PC-9 (cell line): Measurements from ENCODE around the gene CFAP65. TPM values are rescaled to one million over a fixed set of nuclear protein-coding genes. Genes with fewer than 3 reads are reported as not detected.

Experiments used
- BruUV-seq: library from RNA; stranded (reverse); fragments of 400-500 nt; replicated peaks from 2 replicates; lab custom pipeline; 2021; lab: Mats Ljungman, UMichigan
- CTCF ChIA-PET: fragments of 300-600 bp; sonication (Branson Sonifier 250); formaldehyde crosslinking; loops from one replicate; lab custom pipeline; 2022; ENCODE audit warnings: antibody characterized with exemption; lab: Charles Lee
- POLR2A ChIA-PET: fragments of 300-600 bp; sonication (Branson Sonifier 250); formaldehyde crosslinking; loops from one replicate; lab custom pipeline; 2022; ENCODE audit warnings: antibody characterized with exemption; ENCODE audit not compliant: unreplicated experiment; lab: Charles Lee
- DNase-seq, 2 experiments: peaks; one replicate each; pipeline versions ENCODE4 v3.0.0 to v3.0.0-alpha.2; 2015 to 2022; ENCODE audit warnings: mixed read lengths in 1 of 2
- H2AFZ ChIP-seq: fragments of 200-600 bp; sonication (generic); 2 replicates; pipeline ENCODE4 v1.8.1; 2017; ENCODE audit warnings: antibody characterized with exemption
- H3F3A ChIP-seq: fragments of 200-600 bp; sonication (generic); 2 replicates; pipeline ENCODE4 v1.8.1; 2017; ENCODE audit warnings: antibody characterized with exemption, mild to moderate bottlenecking, low read depth; ENCODE audit not compliant: insufficient read depth
- H3K27ac ChIP-seq: fragments of 200-600 bp; sonication (generic); 2 replicates; pipeline ENCODE4 v1.6.1; 2016; ENCODE audit warnings: mixed run types
- H3K27me3 ChIP-seq: fragments of 200-600 bp; sonication (generic); 2 replicates; pipeline ENCODE4 v1.6.1; 2016; ENCODE audit warnings: low read depth, mixed run types; ENCODE audit not compliant: insufficient read depth
- H3K36me3 ChIP-seq: fragments of 200-600 bp; sonication (generic); 2 replicates; pipeline ENCODE4 v1.6.1; 2016; ENCODE audit warnings: low read depth, mixed run types
- H3K4me1 ChIP-seq: fragments of 200-600 bp; sonication (generic); replicated peaks from 2 replicates; pipeline ENCODE4 v1.6.1; 2016; ENCODE audit warnings: mixed run types; ENCODE audit not compliant: insufficient read depth
- H3K4me2 ChIP-seq: fragments of 200-600 bp; sonication (generic); 2 replicates; pipeline ENCODE4 v1.6.1; 2017; ENCODE audit warnings: mixed run types
- H3K4me3 ChIP-seq: fragments of 200-600 bp; sonication (generic); 2 replicates; pipeline ENCODE4 v1.6.1; 2016; ENCODE audit warnings: mixed run types
- H3K79me2 ChIP-seq: fragments of 200-600 bp; sonication (generic); 2 replicates; pipeline ENCODE4 v1.6.1; 2017; ENCODE audit warnings: low read depth, mixed run types
- H3K9me2 ChIP-seq: fragments of 200-600 bp; sonication (generic); 2 replicates; pipeline ENCODE4 v1.8.1; 2017; ENCODE audit warnings: mild to moderate bottlenecking; ENCODE audit not compliant: insufficient read depth
- H3K9me3 ChIP-seq: fragments of 200-600 bp; sonication (generic); 2 replicates; pipeline ENCODE4 v1.8.1; 2016; ENCODE audit warnings: low read depth; ENCODE audit not compliant: insufficient read depth
- H4K20me1 ChIP-seq: fragments of 200-600 bp; sonication (generic); 2 replicates; pipeline ENCODE4 v1.8.1; 2017; ENCODE audit not compliant: insufficient read depth
- EZH2 ChIP-seq: fragments of 200-600 bp; sonication (generic); IDR thresholded peaks from 2 replicates; pipeline ENCODE4 v1.8.0; 2017; ENCODE audit warnings: antibody characterized with exemption, low read depth
- intact Hi-C: fragments of 100-400 bp; cut with micrococcal nuclease; formaldehyde crosslinking; loops from one replicate; pipeline ENCODE4 v1.10.0; 2022; ENCODE audit not compliant: unreplicated experiment
- total RNA-seq: library from RNA; stranded (reverse); gene quantifications from 2 replicates; pipeline ENCODE4 v1.2.3, GENCODE V29; 2021
- TF ChIP-seq, protein P1 (sequence below): fragments of 200-600 bp; sonication (generic); conservative IDR thresholded peaks from 2 replicates; pipeline ENCODE4 v1.6.1; 2017; ENCODE audit warnings: mixed run types, antibody characterized with exemption, mild to moderate bottlenecking, moderate library complexity

Gene CFAP65
- total RNA-seq, 1 experiment from 2014 or later: not detected

DNA sequence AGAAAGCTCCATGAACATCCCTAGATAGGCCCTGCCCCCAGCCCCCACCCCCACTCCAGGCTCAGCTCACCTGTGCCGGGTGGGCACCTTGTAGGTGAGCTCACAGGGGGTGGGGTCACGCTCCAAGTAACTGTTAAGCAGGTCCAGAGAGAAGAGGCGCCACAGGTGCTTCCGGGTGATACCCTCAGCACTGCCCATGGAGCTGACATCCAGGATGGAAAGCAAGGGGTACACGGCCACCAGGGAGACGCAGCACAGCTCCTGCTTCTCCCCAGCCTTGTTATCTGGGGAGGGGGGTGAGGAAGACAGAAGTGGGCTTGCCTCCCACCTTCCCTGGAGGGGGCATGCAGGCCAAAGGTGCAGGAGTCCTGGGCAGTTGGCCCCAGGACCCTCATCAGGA lies 21.9 kb downstream of the CFAP65 start:
- CTCF ChIA-PET: interaction anchor here (0.6 kb wide), 1 partner anchor 63 kb away, joined by 3 read pairs; no protein-coding TSS in a partner anchor
- Histone ChIP-seq H3K9me2 (no peaks in the 10 kb centered on the region), H3K4me2 (no peak overlapping the region), H3F3A (no peaks in the 10 kb centered on the region), H4K20me1 (no peaks in the 10 kb centered on the region), H2AFZ (no peak overlapping the region), H3K36me3 (no peaks in the 10 kb centered on the region), H3K27ac (no peak overlapping the region), H3K4me1 (no peaks in the 10 kb centered on the region), H3K27me3 (peaks cover 67% of the 10 kb centered on the region), H3K79me2 (no peaks in the 10 kb centered on the region), H3K4me3 (no peak overlapping the region), H3K9me3 (no peaks in the 10 kb centered on the region)
- no peak for DNase-seq
- POLR2A ChIA-PET: no interaction called here
- BruUV-seq: no TSS peak
- intact Hi-C loops: no loop called here
- TF ChIP-seq EZH2: no peak
- TF ChIP-seq, protein P1, sequence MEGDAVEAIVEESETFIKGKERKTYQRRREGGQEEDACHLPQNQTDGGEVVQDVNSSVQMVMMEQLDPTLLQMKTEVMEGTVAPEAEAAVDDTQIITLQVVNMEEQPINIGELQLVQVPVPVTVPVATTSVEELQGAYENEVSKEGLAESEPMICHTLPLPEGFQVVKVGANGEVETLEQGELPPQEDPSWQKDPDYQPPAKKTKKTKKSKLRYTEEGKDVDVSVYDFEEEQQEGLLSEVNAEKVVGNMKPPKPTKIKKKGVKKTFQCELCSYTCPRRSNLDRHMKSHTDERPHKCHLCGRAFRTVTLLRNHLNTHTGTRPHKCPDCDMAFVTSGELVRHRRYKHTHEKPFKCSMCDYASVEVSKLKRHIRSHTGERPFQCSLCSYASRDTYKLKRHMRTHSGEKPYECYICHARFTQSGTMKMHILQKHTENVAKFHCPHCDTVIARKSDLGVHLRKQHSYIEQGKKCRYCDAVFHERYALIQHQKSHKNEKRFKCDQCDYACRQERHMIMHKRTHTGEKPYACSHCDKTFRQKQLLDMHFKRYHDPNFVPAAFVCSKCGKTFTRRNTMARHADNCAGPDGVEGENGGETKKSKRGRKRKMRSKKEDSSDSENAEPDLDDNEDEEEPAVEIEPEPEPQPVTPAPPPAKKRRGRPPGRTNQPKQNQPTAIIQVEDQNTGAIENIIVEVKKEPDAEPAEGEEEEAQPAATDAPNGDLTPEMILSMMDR: no peak

GRCh38 chr2:219018726-219019125 lies 22.6 kb downstream of the CFAP65 start:
- no peak for DNase-seq
- Histone ChIP-seq H3K4me2 (no peak overlapping the region), H4K20me1 (no peaks in the 10 kb centered on the region), H3K4me1 (no peaks in the 10 kb centered on the region), H3K27ac (no peak overlapping the region), H3F3A (no peaks in the 10 kb centered on the region), H3K9me2 (no peaks in the 10 kb centered on the region), H3K27me3 (peaks cover 70% of the 10 kb centered on the region), H3K4me3 (no peak overlapping the region), H2AFZ (no peak overlapping the region), H3K36me3 (no peaks in the 10 kb centered on the region), H3K79me2 (no peaks in the 10 kb centered on the region), H3K9me3 (no peaks in the 10 kb centered on the region)
- no TSS peak for BruUV-seq
- intact Hi-C loops: no loop called here
- POLR2A ChIA-PET: no interaction called here
- no peak for TF ChIP-seq EZH2
- TF ChIP-seq, protein P1: no peak
- CTCF ChIA-PET: no interaction called here

DNA sequence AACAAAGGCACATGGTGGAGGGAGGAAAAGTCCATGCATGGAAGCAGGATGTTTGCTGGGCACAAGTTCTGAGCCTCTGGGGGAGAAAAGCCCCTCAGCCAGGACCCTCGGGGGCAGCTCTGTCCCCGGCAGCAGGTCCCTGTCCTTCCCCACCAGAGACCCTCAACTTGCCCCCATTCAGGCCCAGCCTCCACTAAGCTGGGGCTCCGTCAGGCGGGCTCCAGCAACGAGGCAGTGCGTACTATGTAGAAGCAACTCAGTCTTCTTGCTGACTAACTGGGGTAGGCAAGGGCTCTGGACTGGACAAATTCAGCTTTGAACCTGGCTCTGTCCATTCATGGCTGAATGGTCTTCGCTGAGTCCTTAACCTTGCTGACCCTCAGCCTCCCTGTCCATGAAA lies 23.0 kb downstream of the CFAP65 start:
- Histone ChIP-seq H3K4me3 (no peak overlapping the region), H2AFZ (no peak overlapping the region), H4K20me1 (no peaks in the 10 kb centered on the region), H3K9me3 (no peaks in the 10 kb centered on the region), H3F3A (no peaks in the 10 kb centered on the region), H3K79me2 (no peaks in the 10 kb centered on the region), H3K27me3 (peaks cover 74% of the 10 kb centered on the region), H3K27ac (no peak overlapping the region), H3K36me3 (no peaks in the 10 kb centered on the region), H3K4me2 (no peak overlapping the region), H3K4me1 (no peaks in the 10 kb centered on the region), H3K9me2 (no peaks in the 10 kb centered on the region)
- BruUV-seq: no TSS peak
- no peak for DNase-seq
- ChIA-PET POLR2A (no interaction called here), CTCF (no interaction called here)
- intact Hi-C loops: no loop called here
- TF ChIP-seq, protein P1: no peak
- TF ChIP-seq EZH2: no peak
